Tibial artery (tissue), 4 donors: ENCODE measurements around the gene CCDC85A.

Source experiments
- DNase-seq, 2 donors: peaks; one replicate each; pipeline ENCODE4 v3.0.0-alpha.2; 2019
- H3K27ac ChIP-seq, 2 donors: fragments of 200-600 bp; sonication (generic) in 1 of 2; 1 replicate in 1 of 2; 2 replicates in 1 of 2; pipeline ENCODE4 v1.5.1; 2018 to 2019; ENCODE audit warnings: mild to moderate bottlenecking in 1 of 2
- H3K27me3 ChIP-seq, 2 donors: fragments of 200-600 bp; sonication (generic) in 1 of 2; one replicate each; pipeline versions ENCODE4 v1.5.1 to v1.6.0; 2016 to 2019
- H3K36me3 ChIP-seq, 3 donors: fragments of 200-600 bp; sonication (generic) in 2 of 3; one replicate each; pipeline ENCODE4 v1.5.1; 2016 to 2019; ENCODE audit warnings: mild to moderate bottlenecking in 2 of 3
- H3K4me1 ChIP-seq, 4 donors: fragments of 200-600 bp; sonication (generic) in 2 of 4; 1 replicate in 3 of 4; 2 replicates in 1 of 4; pipeline ENCODE4 v1.5.1; 2016 to 2019
- H3K4me3 ChIP-seq, 2 donors: fragments of 200-600 bp; sonication (generic) in 1 of 2; 1 replicate in 1 of 2; 2 replicates in 1 of 2; pipeline ENCODE4 v1.5.1; 2018 to 2019; ENCODE audit warnings: mild to moderate bottlenecking in 2 of 2
- H3K9me3 ChIP-seq, 3 donors: fragments of 200-600 bp; sonication (generic) in 1 of 3; one replicate each; pipeline ENCODE4 v1.5.1; 2016 to 2019
- CTCF ChIP-seq, 2 experiments: fragments of 200-600 bp in 1 of 2; fragments of 450-650 bp in 1 of 2; IDR thresholded peaks; one replicate each; pipeline ENCODE4 v1.5.1; 2017 to 2019; ENCODE audit warnings: antibody characterized with exemption in 2 of 2, mild to moderate bottlenecking in 1 of 2, moderate library complexity in 1 of 2
- intact Hi-C: fragments of 100-400 bp; cut with DNase I; formaldehyde crosslinking; loops from one replicate; pipeline ENCODE4 v1.15.0; 2023; ENCODE audit warnings: low total_unique reads

The CCDC85A gene

GRCh38 chr2:56297671-56298070, 113.9 kb downstream of the CCDC85A start:
- no peak overlapping the region for H3K27ac ChIP-seq
- no peaks in the 10 kb centered on the region for H3K9me3 ChIP-seq
- no peaks in the 10 kb centered on the region for H3K36me3 ChIP-seq
- no peak overlapping the region for H3K4me3 ChIP-seq
- no peak for DNase-seq
- no peak for TF ChIP-seq CTCF (IDR thresholded peaks at IDR 0.05)
- no peaks in the 10 kb centered on the region for H3K27me3 ChIP-seq
- H3K4me1 ChIP-seq, result no peaks in the 10 kb centered on the region
- intact Hi-C loops, result no loop called here

GRCh38 chr2:56299171-56299691, 115.4 kb downstream of the CCDC85A start:
- H3K4me3 ChIP-seq, result no peak overlapping the region
- TF ChIP-seq CTCF (IDR thresholded peaks at IDR 0.05), result no peak
- H3K36me3 ChIP-seq, result no peaks in the 10 kb centered on the region
- no peaks in the 10 kb centered on the region for H3K9me3 ChIP-seq
- DNase-seq, result no peak
- no peaks in the 10 kb centered on the region for H3K27me3 ChIP-seq
- no peak overlapping the region for H3K27ac ChIP-seq
- intact Hi-C loops, result no loop called here
- no peaks in the 10 kb centered on the region for H3K4me1 ChIP-seq

DNA sequence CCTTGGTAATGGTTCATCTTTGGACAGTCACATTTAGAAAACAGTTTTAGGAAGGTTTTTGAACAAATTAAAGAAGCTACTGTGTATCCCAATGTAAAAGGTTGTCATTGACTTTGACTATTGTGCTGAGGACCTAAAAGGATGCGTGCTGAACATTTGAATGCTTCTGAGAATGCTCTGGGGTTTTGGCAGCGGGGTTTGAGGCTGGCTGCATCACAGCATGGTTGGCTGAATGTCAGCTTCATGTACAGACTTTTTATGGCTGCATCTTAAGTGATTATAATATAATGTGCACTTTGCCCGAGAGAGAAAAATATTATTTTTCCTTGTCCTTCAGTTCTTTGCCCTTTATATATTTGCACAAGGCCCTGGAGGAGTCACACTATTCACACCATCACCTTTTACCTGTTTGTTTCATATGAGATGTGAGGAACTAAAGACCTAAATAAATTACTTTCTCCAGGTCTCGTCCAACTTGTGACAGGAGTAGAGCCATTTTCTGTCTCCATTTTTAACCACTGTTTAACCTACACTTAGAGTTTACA, 125.9 kb downstream of the CCDC85A start:
- intact Hi-C loops, result no loop called here

DNA sequence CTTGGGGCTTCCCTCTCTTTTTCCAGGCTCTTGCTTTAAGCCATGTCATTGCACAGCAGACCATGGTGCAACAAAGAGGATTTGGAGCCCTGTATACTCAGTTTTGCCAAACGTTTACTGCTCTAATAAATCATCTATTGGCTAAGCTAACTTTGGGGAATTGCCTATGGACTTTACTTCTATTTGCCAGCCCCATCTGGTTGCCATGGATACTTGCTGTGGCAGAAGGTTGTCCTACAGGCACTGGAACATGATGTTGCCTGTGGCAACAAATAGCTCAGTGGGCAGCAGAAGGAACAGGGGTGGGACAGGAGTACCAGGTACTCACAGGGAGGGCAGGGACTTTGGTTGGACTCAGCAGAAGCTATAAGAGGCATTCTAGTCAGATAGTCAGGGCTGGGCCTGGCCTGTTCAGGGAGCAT, 129.7 kb downstream of the CCDC85A start:
- TF ChIP-seq CTCF (IDR thresholded peaks at IDR 0.05), result no peak
- H3K36me3 ChIP-seq, result no peaks in the 10 kb centered on the region
- no peak overlapping the region for H3K27ac ChIP-seq
- H3K4me1 ChIP-seq, result no peaks in the 10 kb centered on the region
- H3K4me3 ChIP-seq, result no peak overlapping the region
- no peak for DNase-seq
- H3K9me3 ChIP-seq, result no peaks in the 10 kb centered on the region
- H3K27me3 ChIP-seq, result no peaks in the 10 kb centered on the region
- intact Hi-C loops, result no loop called here

More for the DNA sequence above, 125.9 kb downstream of the CCDC85A start:
- Histone ChIP-seq H3K27ac (no peak overlapping the region), H3K36me3 (no peaks in the 10 kb centered on the region), H3K4me3 (no peak overlapping the region), H3K27me3 (no peaks in the 10 kb centered on the region), H3K9me3 (no peaks in the 10 kb centered on the region), H3K4me1 (no peaks in the 10 kb centered on the region)
- no peak for TF ChIP-seq CTCF (IDR thresholded peaks at IDR 0.05)
- DNase-seq, result no peak

DNA sequence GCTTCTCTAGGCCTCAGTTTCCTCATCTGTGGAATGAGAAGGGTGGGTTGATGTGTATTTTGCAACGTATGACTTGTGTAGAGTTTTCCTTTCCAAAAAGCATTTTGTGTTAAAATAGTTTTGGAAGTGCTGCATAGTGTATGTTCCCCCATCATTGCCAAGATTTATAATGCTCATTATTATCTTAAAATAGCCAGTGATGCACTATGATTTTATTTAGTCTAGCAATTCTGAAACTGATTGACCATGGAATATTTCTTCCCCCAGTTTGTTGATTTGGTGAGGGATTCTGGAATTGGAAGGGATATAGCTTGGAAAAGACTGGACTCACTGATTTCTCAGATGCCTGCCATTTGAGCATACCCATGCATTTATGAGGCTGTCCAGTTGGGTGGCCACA, 130.6 kb downstream of the CCDC85A start:
- TF ChIP-seq CTCF (IDR thresholded peaks at IDR 0.05), result no peak
- intact Hi-C loops, result no loop called here
- no peak for DNase-seq
- H3K27ac ChIP-seq, result no peak overlapping the region
- no peaks in the 10 kb centered on the region for H3K36me3 ChIP-seq
- no peaks in the 10 kb centered on the region for H3K9me3 ChIP-seq
- no peaks in the 10 kb centered on the region for H3K27me3 ChIP-seq
- no peak overlapping the region for H3K4me3 ChIP-seq
- no peaks in the 10 kb centered on the region for H3K4me1 ChIP-seq

DNA sequence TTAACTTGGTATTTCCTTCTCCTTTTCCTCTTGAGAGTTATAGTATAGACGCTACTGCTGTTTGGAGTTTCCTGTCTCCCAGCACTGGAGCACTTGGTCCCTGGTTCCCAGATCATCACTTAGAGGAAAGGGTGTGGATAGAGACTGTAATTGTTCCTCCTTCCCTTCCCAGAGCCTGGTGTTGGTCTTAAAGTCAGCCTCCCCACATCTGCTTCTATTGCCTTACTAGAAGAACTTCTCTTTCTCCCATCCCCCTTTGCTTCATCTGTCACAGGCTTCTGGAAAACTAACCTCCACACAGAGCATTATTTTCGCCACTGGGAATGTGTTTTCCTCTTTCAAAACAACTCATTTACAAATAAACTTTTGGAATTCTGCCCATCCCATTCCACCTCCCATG, 131.0 kb downstream of the CCDC85A start:
- no peaks in the 10 kb centered on the region for H3K36me3 ChIP-seq
- no peak overlapping the region for H3K4me3 ChIP-seq
- DNase-seq, result no peak
- H3K9me3 ChIP-seq, result no peaks in the 10 kb centered on the region
- intact Hi-C loops, result no loop called here
- no peak overlapping the region for H3K27ac ChIP-seq
- H3K27me3 ChIP-seq, result no peaks in the 10 kb centered on the region
- H3K4me1 ChIP-seq, result no peaks in the 10 kb centered on the region
- no peak for TF ChIP-seq CTCF (IDR thresholded peaks at IDR 0.05)
